Natural killer cell (primary cell): Measurements from ENCODE around the gene CCDC146. TPM values are rescaled to one million over a fixed set of nuclear protein-coding genes. Genes with fewer than 3 reads are reported as not detected.

Experiments used
- ATAC-seq, 3 donors: fragments of 150-1000 bp in 2 of 3; fragments of 200-7000 bp in 1 of 3; cut with Tn5 transposase; 1 replicate in 1 of 3; 2 replicates in 2 of 3; pipeline ENCODE4 v1.10.0; 2021; ENCODE audit warnings: mild to moderate bottlenecking in 2 of 3, moderate library complexity in 2 of 3
- DNase-seq, 2 donors: peaks; one replicate each; pipeline versions ENCODE4 v3.0.0 to v3.0.0-alpha.2; 2013 to 2021; ENCODE audit warnings: mixed read lengths in 1 of 2
- H3K27ac ChIP-seq: one replicate; pipeline ENCODE4 v1.5.1; 2013; ENCODE audit warnings: mild to moderate bottlenecking, low read length
- H3K27me3 ChIP-seq: one replicate; pipeline ENCODE4 v1.6.1; 2013; ENCODE audit warnings: low read length; ENCODE audit not compliant: control insufficient read depth, insufficient read depth
- H3K36me3 ChIP-seq: one replicate; pipeline ENCODE4 v1.6.1; 2013; ENCODE audit warnings: low read length; ENCODE audit not compliant: control insufficient read depth, insufficient read depth
- H3K4me1 ChIP-seq: one replicate; pipeline ENCODE4 v1.6.1; 2013; ENCODE audit warnings: low read length; ENCODE audit not compliant: control insufficient read depth, insufficient read depth
- H3K4me3 ChIP-seq: one replicate; pipeline ENCODE4 v1.5.1; 2013; ENCODE audit warnings: low read length
- H3K9me3 ChIP-seq: one replicate; pipeline ENCODE4 v1.6.1; 2013; ENCODE audit warnings: low read length; ENCODE audit not compliant: control insufficient read depth, insufficient read depth
- H3K27ac Mint-ChIP-seq, 2 donors: one replicate each; pipeline ENCODE4 v1.8.0; 2022; ENCODE audit warnings: mild to moderate bottlenecking in 2 of 2, mixed read lengths in 2 of 2, moderate library complexity in 1 of 2
- H3K27me3 Mint-ChIP-seq, 2 donors: one replicate each; pipeline ENCODE4 v1.8.0; 2022; ENCODE audit warnings: low read depth in 2 of 2, mixed read lengths in 2 of 2
- H3K36me3 Mint-ChIP-seq: one replicate; pipeline ENCODE4 v1.8.0; 2022; ENCODE audit warnings: mixed read lengths
- H3K4me1 Mint-ChIP-seq, 2 donors: one replicate each; pipeline ENCODE4 v1.8.0; 2022; ENCODE audit warnings: mixed read lengths in 2 of 2
- H3K4me3 Mint-ChIP-seq: one replicate; pipeline ENCODE4 v1.8.0; 2022; ENCODE audit warnings: mild to moderate bottlenecking, moderate library complexity, mixed read lengths
- H3K9me3 Mint-ChIP-seq, 2 donors: one replicate each; pipeline ENCODE4 v1.8.0; 2022; ENCODE audit warnings: mixed read lengths in 2 of 2
- CTCF ChIP-seq: fragments of 200-600 bp; IDR thresholded peaks from one replicate; pipeline ENCODE4 v1.8.0; 2022; ENCODE audit warnings: antibody characterized with exemption
- WGBS: methylation state at CpG from one replicate; pipeline ENCODE4 v1.1.7; 2013; ENCODE audit warnings: missing lambda C conversion rate; ENCODE audit not compliant: insufficient coverage; 5-methylcytosine and 5-hydroxymethylcytosine counted together
- intact Hi-C: fragments of 100-400 bp; cut with micrococcal nuclease; formaldehyde crosslinking; loops from one replicate; pipeline ENCODE4 v1.14.2; 2022
- total RNA-seq, 4 donors: library from RNA; stranded (reverse); fragments of 120-200 nt in 1 of 4; gene quantifications; one replicate each; pipeline versions ENCODE4 v1.2.3 to v1.2.4, GENCODE V29; 2013 to 2022

CCDC146 gene
- total RNA-seq, 3 donors from 2014 or later (not counting 1 experiment from before 2014, with no cell fraction given), result 20.1 to 25.6 (median 24.0) TPM

DNA sequence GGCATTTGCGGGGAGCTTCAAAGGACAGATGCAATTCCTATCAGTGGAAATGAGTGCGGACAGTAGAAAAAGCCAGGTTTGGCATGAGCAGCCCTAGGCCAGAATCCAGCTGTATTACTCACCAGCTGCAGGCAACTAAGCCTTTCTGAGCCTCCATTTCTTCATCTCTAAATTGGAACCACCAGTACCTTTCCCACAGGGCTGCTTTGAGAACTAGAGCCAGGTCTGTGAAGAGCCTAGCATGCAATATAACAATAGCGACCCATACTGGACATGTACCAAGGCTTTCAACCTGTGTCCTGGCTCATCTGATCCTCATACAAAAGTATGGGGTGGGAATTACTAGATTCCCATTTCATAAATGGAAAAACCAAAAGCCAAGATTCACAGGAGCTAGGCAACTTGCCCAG lies 192.8 kb downstream of the CCDC146 start:
- Histone ChIP-seq H3K4me3 (no peak overlapping the region), H3K27me3 (no peaks in the 10 kb centered on the region), H3K27ac (no peak overlapping the region), H3K4me1 (no peaks in the 10 kb centered on the region), H3K9me3 (no peaks in the 10 kb centered on the region), H3K36me3 (peaks cover 91% of the 10 kb centered on the region)
- peaks cover 67% of the 10 kb centered on the region for H3K36me3 Mint-ChIP-seq
- TF ChIP-seq CTCF, result no peak
- H3K4me1 Mint-ChIP-seq, result peaks cover 43 to 52% of the 10 kb centered on the region in 2 donors
- intact Hi-C loops, result no loop called here
- no peak overlapping the region for H3K4me3 Mint-ChIP-seq
- no peaks in the 10 kb centered on the region for H3K27me3 Mint-ChIP-seq
- 100% methylated on average over 3 of the region's 3 CpGs for WGBS
- peak overlapping the region; percentile 6 to 88 for H3K27ac Mint-ChIP-seq
- no peak for DNase-seq
- no peaks in the 10 kb centered on the region for H3K9me3 Mint-ChIP-seq
- no peak for ATAC-seq

GRCh38 chr7:77316219-77316978 lies 194.0 kb downstream of the CCDC146 start:
- H3K27ac ChIP-seq, result no peak overlapping the region
- H3K4me3 ChIP-seq, result no peak overlapping the region
- no peak for DNase-seq
- Mint-ChIP-seq H3K9me3 (no peaks in the 10 kb centered on the region), H3K27ac (peak overlapping the region; percentile 31 to 88), H3K4me3 (no peak overlapping the region), H3K4me1 (peaks cover 48 to 65% of the 10 kb centered on the region in 2 donors), H3K36me3 (peaks cover 67% of the 10 kb centered on the region), H3K27me3 (no peaks in the 10 kb centered on the region)
- no peak for TF ChIP-seq CTCF
- no peaks in the 10 kb centered on the region for H3K4me1 ChIP-seq
- H3K27me3 ChIP-seq, result no peaks in the 10 kb centered on the region
- ATAC-seq, result peak in 1 of 3 donors; percentile 31
- intact Hi-C loops, result no loop called here
- H3K9me3 ChIP-seq, result no peaks in the 10 kb centered on the region
- H3K36me3 ChIP-seq, result peaks cover 91% of the 10 kb centered on the region
- 80% methylated on average over 1 of the region's 2 CpGs for WGBS

- no peak overlapping the region for H3K27ac ChIP-seq
- Mint-ChIP-seq H3K9me3 (no peaks in the 10 kb centered on the region), H3K4me1 (peaks cover 63 to 76% of the 10 kb centered on the region in 2 donors), H3K27me3 (no peaks in the 10 kb centered on the region), H3K4me3 (no peak overlapping the region), H3K27ac (peak overlapping the region; percentile 73 to 88), H3K36me3 (peaks cover 59% of the 10 kb centered on the region)
- H3K4me1 ChIP-seq, result no peaks in the 10 kb centered on the region
- ATAC-seq (no peak), DNase-seq (no peak)
- peaks cover 88% of the 10 kb centered on the region for H3K36me3 ChIP-seq
- TF ChIP-seq CTCF, result no peak
- H3K9me3 ChIP-seq, result no peaks in the 10 kb centered on the region
- 100% methylated on average over 1 of the region's 1 CpG for WGBS
- no peaks in the 10 kb centered on the region for H3K27me3 ChIP-seq
- no peak overlapping the region for H3K4me3 ChIP-seq
- intact Hi-C loops, result no loop called here
Observed at GRCh38 chr7:77318019-77318418, 195.6 kb downstream of the CCDC146 start.
